MM.1S (cell line): ENCODE measurements around the gene EXOC8.

Experiments
- DNase-seq: peaks from one replicate; pipeline ENCODE4 v3.0.0-alpha.2; 2015
- H2AFZ ChIP-seq: fragments of 300-600 bp; sonication (generic); 2 replicates; pipeline ENCODE4 v1.6.0; 2016; ENCODE audit warnings: antibody characterized with exemption, low read length
- H3F3A ChIP-seq: fragments of 300-600 bp; sonication (generic); 2 replicates; pipeline ENCODE4 v1.6.1; 2016; ENCODE audit warnings: mild to moderate bottlenecking, antibody characterized with exemption, low read length, moderate library complexity, mixed read lengths; ENCODE audit not compliant: insufficient read depth
- H3K27ac ChIP-seq: fragments of 300-600 bp; sonication (generic); 2 replicates; pipeline ENCODE4 v1.5.1; 2016; ENCODE audit warnings: mild to moderate bottlenecking, low read length
- H3K27me3 ChIP-seq: fragments of 300-600 bp; sonication (generic); replicated peaks from 2 replicates; pipeline ENCODE4 v1.6.0; 2016; ENCODE audit warnings: low read length; ENCODE audit not compliant: insufficient read depth
- H3K36me3 ChIP-seq: fragments of 300-600 bp; sonication (generic); replicated peaks from 2 replicates; pipeline ENCODE4 v1.6.1; 2016; ENCODE audit warnings: mild to moderate bottlenecking, low read length, mixed read lengths; ENCODE audit not compliant: insufficient read depth
- H3K4me1 ChIP-seq: fragments of 300-600 bp; sonication (generic); 2 replicates; pipeline ENCODE4 v1.6.1; 2016; ENCODE audit warnings: low read length, mixed read lengths
- H3K4me2 ChIP-seq: fragments of 300-600 bp; sonication (generic); 2 replicates; pipeline ENCODE4 v1.6.0; 2016; ENCODE audit warnings: low read depth, low read length
- H3K4me3 ChIP-seq: fragments of 300-600 bp; sonication (generic); 2 replicates; pipeline ENCODE4 v1.5.1; 2016; ENCODE audit warnings: low read length, mixed read lengths
- H3K79me2 ChIP-seq: fragments of 300-600 bp; sonication (generic); 2 replicates; pipeline ENCODE4 v1.6.1; 2016; ENCODE audit warnings: mixed run types, low read length, mixed read lengths
- H3K9ac ChIP-seq: fragments of 300-600 bp; sonication (generic); 2 replicates; pipeline ENCODE4 v1.6.1; 2016; ENCODE audit warnings: low read length, mixed read lengths
- H3K9me2 ChIP-seq: fragments of 300-600 bp; sonication (generic); replicated peaks from 2 replicates; pipeline ENCODE4 v1.6.1; 2016; ENCODE audit warnings: mild to moderate bottlenecking, low read length, mixed read lengths; ENCODE audit not compliant: insufficient read depth
- H3K9me3 ChIP-seq: fragments of 300-600 bp; sonication (generic); replicated peaks from 2 replicates; pipeline ENCODE4 v1.6.1; 2016; ENCODE audit warnings: mild to moderate bottlenecking, low read length, mixed read lengths; ENCODE audit not compliant: insufficient read depth
- H4K20me1 ChIP-seq: fragments of 300-600 bp; sonication (generic); 2 replicates; pipeline ENCODE4 v1.6.1; 2016; ENCODE audit warnings: mild to moderate bottlenecking, low read length, moderate library complexity, mixed read lengths; ENCODE audit not compliant: insufficient read depth
- CTCF ChIP-seq: fragments of 300-600 bp; sonication (generic); IDR thresholded peaks from 2 replicates; pipeline ENCODE4 v1.5.1; 2016; ENCODE audit warnings: antibody characterized with exemption, low read length, mixed read lengths
- EZH2 ChIP-seq: fragments of 300-600 bp; sonication (generic); optimal IDR thresholded peaks from 2 replicates; pipeline ENCODE3; 2017; ENCODE audit warnings: low read depth, mild to moderate bottlenecking, antibody characterized with exemption, low read length, mixed read lengths
- EZH2phosphoT487 ChIP-seq: fragments of 300-600 bp; sonication (generic); IDR thresholded peaks from 2 replicates; pipeline ENCODE4 v1.6.1; 2018; ENCODE audit warnings: antibody characterized with exemption, low read length

Gene EXOC8

GRCh38 chr1:231337472-231338269 is at the start of gene EXOC8:
TSS of gene EXOC8 (minus strand) at chr1:231337852. CDS start at chr1:231337745, 107 bp downstream.
- peaks cover 6% of the 10 kb centered on the region for H3F3A ChIP-seq
- H3K79me2 ChIP-seq = peaks cover 75% of the 10 kb centered on the region
- H2AFZ ChIP-seq = peak within 1 kb of the TSS; percentile 98
- no peaks in the 10 kb centered on the region for H3K9me3 ChIP-seq
- H3K27me3 ChIP-seq = no peaks in the 10 kb centered on the region
- H3K36me3 ChIP-seq = no peaks in the 10 kb centered on the region; the same call in none of the 2 replicates
- peaks cover 8% of the 10 kb centered on the region; the same call in 1 of the 2 replicates for H4K20me1 ChIP-seq
- H3K4me3 ChIP-seq = peak within 1 kb of the TSS; percentile 77
- TF ChIP-seq EZH2 (no peak), CTCF (peak; percentile 16; the same call in 1 of the 2 replicates)
- H3K9me2 ChIP-seq = no peaks in the 10 kb centered on the region
- peaks cover 39% of the 10 kb centered on the region for H3K4me1 ChIP-seq
- H3K27ac ChIP-seq = peak within 1 kb of the TSS; percentile 89
- peak within 1 kb of the TSS; percentile 89 for H3K4me2 ChIP-seq
- peak; percentile 99 for DNase-seq
- H3K9ac ChIP-seq = peak within 1 kb of the TSS; percentile 79

GRCh38 chr1:231386466-231386865 is 48.8 kb upstream of the EXOC8 start:
- Histone ChIP-seq H3K9me2 (no peaks in the 10 kb centered on the region), H3F3A (no peaks in the 10 kb centered on the region), H3K27me3 (no peaks in the 10 kb centered on the region), H3K4me3 (no peak overlapping the region), H3K79me2 (peaks cover 81% of the 10 kb centered on the region), H3K36me3 (no peaks in the 10 kb centered on the region), H3K9ac (no peak overlapping the region), H3K4me2 (no peak overlapping the region), H3K4me1 (no peaks in the 10 kb centered on the region), H3K9me3 (no peaks in the 10 kb centered on the region), H3K27ac (no peak overlapping the region), H4K20me1 (no peaks in the 10 kb centered on the region), H2AFZ (no peak overlapping the region)
- DNase-seq = no peak
- TF ChIP-seq EZH2 (no peak), CTCF (no peak), EZH2phosphoT487 (no peak)

- no peak for DNase-seq
- H3K79me2 ChIP-seq = peaks cover 81% of the 10 kb centered on the region
- no peaks in the 10 kb centered on the region for H3F3A ChIP-seq
- H3K9me2 ChIP-seq = no peaks in the 10 kb centered on the region
- no peaks in the 10 kb centered on the region for H3K36me3 ChIP-seq
- no peak overlapping the region for H3K4me3 ChIP-seq
- no peak overlapping the region for H2AFZ ChIP-seq
- no peak overlapping the region for H3K9ac ChIP-seq
- TF ChIP-seq EZH2 (no peak), EZH2phosphoT487 (no peak), CTCF (no peak)
- H3K4me1 ChIP-seq = no peaks in the 10 kb centered on the region
- H4K20me1 ChIP-seq = no peaks in the 10 kb centered on the region
- no peak overlapping the region for H3K27ac ChIP-seq
- no peak overlapping the region for H3K4me2 ChIP-seq
- no peaks in the 10 kb centered on the region for H3K9me3 ChIP-seq
- no peaks in the 10 kb centered on the region for H3K27me3 ChIP-seq
Measured at GRCh38 chr1:231385416-231385748, 47.7 kb upstream of the EXOC8 start.
